Ishikawa (cell line): ENCODE results near the gene MAPK4.

Experiments used
- CREB1 ChIP-seq: IDR thresholded peaks from 2 replicates; pipeline ENCODE4 v1.6.1; 2012; ENCODE audit warnings: low read depth
- EP300 ChIP-seq: IDR thresholded peaks from 2 replicates; pipeline ENCODE4 v1.6.1; 2012; ENCODE audit warnings: borderline replicate concordance
- FOXM1 ChIP-seq: IDR thresholded peaks from 2 replicates; pipeline ENCODE4 v1.6.1; 2012; ENCODE audit warnings: low read depth, borderline replicate concordance
- RAD21 ChIP-seq: IDR thresholded peaks from 2 replicates; pipeline ENCODE4 v1.6.1; 2012; ENCODE audit warnings: low read depth
- TAF1 ChIP-seq: IDR thresholded peaks from 2 replicates; pipeline ENCODE4 v1.6.1; 2012; ENCODE audit warnings: low read depth, mild to moderate bottlenecking
- YY1 ChIP-seq: IDR thresholded peaks from 2 replicates; pipeline ENCODE4 v1.6.1; 2012; ENCODE audit warnings: low read depth
- TF ChIP-seq, protein P1 (sequence below): IDR thresholded peaks from 2 replicates; pipeline ENCODE4 v1.6.1; 2012
- TF ChIP-seq, protein P2 (sequence below): IDR thresholded peaks from 2 replicates; pipeline ENCODE4 v1.6.1; 2012; ENCODE audit warnings: low read depth, mild to moderate bottlenecking

DNA sequence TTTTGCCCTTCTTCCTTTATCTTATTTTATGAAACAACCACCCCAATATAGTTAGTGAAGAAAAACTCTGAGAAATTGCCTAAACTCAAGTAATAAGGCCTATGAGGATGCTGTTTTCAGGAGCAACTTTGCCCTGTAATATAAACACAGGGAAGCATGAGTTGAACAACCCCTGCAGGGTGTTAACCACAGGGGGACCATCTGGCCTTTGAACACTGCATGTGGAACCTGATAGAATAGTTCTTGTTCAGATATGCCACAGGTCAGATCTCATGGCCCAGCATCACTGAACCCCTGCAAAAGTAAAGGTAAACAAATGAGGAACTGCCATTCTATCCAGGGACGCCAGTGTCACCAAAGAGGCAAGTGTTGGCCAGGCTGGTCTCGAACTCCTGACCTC lies 82.6 kb downstream of the MAPK4 start:
- TF ChIP-seq, protein P1, sequence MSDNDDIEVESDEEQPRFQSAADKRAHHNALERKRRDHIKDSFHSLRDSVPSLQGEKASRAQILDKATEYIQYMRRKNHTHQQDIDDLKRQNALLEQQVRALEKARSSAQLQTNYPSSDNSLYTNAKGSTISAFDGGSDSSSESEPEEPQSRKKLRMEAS = no peak
- no peak for TF ChIP-seq TAF1
- no peak for TF ChIP-seq RAD21
- TF ChIP-seq, protein P2, sequence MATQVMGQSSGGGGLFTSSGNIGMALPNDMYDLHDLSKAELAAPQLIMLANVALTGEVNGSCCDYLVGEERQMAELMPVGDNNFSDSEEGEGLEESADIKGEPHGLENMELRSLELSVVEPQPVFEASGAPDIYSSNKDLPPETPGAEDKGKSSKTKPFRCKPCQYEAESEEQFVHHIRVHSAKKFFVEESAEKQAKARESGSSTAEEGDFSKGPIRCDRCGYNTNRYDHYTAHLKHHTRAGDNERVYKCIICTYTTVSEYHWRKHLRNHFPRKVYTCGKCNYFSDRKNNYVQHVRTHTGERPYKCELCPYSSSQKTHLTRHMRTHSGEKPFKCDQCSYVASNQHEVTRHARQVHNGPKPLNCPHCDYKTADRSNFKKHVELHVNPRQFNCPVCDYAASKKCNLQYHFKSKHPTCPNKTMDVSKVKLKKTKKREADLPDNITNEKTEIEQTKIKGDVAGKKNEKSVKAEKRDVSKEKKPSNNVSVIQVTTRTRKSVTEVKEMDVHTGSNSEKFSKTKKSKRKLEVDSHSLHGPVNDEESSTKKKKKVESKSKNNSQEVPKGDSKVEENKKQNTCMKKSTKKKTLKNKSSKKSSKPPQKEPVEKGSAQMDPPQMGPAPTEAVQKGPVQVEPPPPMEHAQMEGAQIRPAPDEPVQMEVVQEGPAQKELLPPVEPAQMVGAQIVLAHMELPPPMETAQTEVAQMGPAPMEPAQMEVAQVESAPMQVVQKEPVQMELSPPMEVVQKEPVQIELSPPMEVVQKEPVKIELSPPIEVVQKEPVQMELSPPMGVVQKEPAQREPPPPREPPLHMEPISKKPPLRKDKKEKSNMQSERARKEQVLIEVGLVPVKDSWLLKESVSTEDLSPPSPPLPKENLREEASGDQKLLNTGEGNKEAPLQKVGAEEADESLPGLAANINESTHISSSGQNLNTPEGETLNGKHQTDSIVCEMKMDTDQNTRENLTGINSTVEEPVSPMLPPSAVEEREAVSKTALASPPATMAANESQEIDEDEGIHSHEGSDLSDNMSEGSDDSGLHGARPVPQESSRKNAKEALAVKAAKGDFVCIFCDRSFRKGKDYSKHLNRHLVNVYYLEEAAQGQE = no peak
- no peak for TF ChIP-seq CREB1
- no peak for TF ChIP-seq EP300
- TF ChIP-seq YY1 = no peak
- no peak for TF ChIP-seq FOXM1
